GM20431 (cell line): ENCODE measurements around the gene GTF2IRD1.
"Not testable (repeated sequence)": the region's sequence is repeated elsewhere in the genome, so short reads cannot be mapped to it uniquely, and the experiment has no call there.

ENCODE experiments used
- in situ Hi-C: fragments of 300-500 bp; cut with MseI, MboI; formaldehyde crosslinking; loops from one replicate; pipeline ENCODE4 v1.15.0; 2020; ENCODE audit warnings: low sequenced_read_pairs; ENCODE audit not compliant: unreplicated experiment

GTF2IRD1 gene, protein sequence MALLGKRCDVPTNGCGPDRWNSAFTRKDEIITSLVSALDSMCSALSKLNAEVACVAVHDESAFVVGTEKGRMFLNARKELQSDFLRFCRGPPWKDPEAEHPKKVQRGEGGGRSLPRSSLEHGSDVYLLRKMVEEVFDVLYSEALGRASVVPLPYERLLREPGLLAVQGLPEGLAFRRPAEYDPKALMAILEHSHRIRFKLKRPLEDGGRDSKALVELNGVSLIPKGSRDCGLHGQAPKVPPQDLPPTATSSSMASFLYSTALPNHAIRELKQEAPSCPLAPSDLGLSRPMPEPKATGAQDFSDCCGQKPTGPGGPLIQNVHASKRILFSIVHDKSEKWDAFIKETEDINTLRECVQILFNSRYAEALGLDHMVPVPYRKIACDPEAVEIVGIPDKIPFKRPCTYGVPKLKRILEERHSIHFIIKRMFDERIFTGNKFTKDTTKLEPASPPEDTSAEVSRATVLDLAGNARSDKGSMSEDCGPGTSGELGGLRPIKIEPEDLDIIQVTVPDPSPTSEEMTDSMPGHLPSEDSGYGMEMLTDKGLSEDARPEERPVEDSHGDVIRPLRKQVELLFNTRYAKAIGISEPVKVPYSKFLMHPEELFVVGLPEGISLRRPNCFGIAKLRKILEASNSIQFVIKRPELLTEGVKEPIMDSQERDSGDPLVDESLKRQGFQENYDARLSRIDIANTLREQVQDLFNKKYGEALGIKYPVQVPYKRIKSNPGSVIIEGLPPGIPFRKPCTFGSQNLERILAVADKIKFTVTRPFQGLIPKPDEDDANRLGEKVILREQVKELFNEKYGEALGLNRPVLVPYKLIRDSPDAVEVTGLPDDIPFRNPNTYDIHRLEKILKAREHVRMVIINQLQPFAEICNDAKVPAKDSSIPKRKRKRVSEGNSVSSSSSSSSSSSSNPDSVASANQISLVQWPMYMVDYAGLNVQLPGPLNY

DNA sequence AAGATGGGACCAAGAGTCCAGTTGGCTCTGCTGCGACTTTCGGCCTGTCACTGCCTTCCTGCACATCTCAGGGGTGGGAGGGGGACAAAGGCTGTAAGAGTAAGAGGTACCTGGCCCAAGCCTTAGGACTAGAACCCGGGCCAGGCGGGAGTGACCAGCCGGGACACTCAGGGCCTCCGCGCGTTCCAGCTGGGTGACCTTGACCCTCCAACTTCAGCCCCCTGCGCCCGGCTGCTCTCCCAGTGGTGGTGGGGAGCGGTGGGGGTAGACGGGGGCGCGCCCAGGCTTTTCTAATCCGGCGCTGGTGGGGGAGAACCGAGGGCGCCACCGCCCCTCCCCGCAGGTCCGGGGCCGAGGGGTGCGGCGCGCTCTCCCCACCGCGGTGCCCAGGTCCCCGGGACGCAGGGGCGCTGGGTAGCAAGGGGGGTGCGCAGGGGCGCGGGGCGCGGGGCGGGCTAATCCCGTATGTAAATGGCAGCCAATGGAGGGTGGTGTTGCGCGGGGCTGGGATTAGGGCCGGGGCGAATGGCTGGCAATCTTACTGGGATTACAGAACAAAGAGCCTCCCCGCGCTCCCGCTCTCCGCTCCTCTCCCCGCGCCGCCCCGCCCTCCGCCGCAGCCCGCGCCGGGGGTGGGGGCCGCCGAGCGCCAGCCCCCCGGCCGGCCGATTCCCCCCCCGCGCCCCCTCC lies at the start of gene GTF2IRD1:
TSS of gene GTF2IRD1 (plus strand) at position 585 of the 690 bp plus-strand sequence. CDS start 54,175 bp downstream, outside the sequence.
- in situ Hi-C loops, result no loop called here

DNA sequence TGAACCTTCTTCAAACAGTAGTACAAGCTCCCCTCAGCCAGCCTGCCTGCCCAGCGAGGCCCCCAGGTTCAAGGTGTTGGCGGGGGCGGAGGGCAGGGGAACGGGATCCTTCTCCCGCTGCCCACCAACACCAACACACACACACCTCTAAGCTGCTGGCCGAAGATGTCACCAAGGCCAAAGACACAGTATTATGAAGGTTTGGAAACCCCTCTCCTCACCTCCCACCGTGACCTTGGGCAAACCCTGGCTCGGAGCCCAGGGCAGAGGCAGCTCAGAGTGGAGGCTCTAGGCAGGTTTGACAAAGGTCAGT lies 49.4 kb upstream of the GTF2IRD1 start:
- in situ Hi-C loops, result no loop called here

DNA sequence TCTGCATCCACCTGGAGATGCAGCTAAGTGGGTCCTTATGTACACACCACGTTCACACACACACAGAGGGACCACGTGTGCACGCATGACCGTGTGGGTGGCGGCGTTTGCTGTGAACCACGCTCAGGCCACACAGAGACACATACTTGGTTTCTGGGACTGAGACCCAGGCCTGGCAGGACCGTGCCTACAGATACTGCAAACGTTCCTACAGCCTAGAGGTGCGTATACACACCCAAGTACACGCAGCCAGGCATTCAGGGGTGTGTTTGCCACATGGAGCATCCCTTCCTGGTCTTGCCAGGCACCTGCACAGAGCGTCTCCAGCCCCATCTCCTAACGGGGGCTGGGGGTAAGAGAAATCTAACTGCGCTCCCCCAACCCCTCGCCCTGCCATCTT lies 49.0 kb upstream of the GTF2IRD1 start:
- in situ Hi-C loops, result no loop called here

DNA sequence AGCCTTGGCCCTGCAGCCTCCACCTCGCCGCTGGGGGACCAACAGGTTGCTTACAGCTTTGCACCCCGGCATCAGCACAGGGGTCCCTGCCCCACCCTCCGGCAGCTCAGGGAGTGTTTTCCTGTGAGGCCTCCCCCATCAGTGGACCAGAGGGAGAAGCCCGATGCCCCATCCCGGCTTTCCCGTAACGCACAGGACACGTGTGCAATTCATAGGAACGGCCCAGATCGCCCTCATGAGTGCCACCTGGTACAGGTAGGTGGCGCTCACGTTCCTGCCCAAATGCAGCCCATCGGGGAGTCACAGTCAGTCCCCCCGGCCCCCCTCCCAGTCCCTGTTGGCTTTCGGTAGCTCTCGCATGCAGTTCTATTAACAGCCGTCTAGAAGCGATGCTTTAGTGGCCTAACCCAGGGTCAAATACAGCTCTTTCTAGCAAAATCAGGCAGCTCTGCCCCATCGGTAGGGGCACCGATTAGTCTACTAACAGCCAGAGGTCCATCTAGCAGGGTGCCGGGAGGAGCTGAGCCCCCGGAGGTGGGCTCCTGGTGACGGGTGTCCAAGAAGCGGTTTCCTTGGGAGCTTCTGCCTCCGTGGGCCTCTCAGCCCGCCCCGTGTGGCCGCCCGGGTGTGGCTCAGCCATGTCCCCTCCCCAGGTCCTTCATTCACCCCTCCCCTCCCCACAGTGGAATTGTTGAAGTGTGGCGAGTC lies 48.4 kb upstream of the GTF2IRD1 start:
- in situ Hi-C loops, result no loop called here

DNA sequence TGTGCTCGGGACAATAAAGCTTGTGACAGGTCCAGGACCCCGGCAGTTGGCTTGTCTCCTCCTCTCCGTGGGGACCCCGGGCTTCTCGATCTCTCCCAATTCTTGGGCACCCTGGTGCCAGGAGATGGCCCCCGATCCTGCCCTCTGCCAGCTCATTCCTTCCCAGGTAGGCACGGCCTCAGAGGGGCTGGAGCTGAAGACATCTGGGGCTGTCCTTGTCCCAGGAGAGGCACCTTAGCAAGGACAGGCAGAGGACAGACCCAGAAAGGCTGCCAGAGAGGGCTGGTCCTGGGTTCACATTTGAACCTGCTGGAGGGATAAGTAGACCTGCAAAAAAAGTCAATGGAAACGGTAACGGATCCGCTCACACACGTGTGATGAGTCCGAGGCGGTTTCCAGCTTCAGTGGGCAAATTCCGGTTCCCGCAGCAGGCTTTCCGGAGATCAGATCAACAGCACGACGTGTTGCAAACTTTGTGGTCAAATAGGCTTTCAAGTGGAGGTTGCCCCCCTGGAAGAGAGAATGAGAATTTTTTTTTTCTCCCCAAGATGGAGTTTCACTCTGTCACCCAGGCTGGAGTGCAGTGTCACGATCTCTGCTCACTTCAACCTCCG lies 47.7 kb upstream of the GTF2IRD1 start:
- in situ Hi-C loops, result no loop called here

DNA sequence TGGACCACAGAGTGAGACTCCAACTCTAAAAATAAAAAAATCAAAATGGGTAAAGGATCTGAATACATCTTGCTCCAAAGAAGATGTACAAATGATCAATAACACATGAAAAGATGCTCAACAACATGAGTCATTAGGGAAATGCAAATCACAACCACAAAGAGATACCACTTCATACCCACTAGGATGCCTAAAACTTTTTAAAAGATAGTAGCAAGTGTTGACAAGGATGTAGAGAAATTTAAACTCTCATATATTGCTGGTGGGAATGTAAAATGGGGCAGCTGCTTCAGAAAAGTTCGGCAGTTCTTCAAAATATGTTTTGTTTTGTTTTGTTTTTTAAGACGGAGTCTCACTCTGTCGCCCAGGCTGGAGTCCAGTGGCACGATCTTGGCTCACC lies 45.7 kb upstream of the GTF2IRD1 start:
- in situ Hi-C loops, result no loop called here

DNA sequence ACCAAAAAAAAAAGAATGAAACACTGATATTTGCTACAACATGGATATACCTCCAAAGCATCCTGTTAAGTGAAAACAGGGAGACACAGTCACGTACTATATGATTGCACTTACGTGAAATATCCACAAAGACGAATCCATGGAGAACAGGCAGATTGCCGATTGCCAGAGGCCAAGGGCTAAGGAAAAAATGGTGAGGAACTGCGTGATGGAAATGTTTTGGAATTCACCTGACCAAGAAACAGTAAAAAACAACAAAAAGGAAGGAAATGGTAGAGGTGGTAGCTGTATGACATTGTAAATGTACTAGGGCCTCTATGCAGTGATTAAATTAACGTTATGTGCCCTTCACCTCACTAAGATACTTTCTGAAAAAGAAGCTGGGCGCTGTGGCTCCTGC lies 44.1 kb upstream of the GTF2IRD1 start:
- in situ Hi-C loops, result no loop called here

DNA sequence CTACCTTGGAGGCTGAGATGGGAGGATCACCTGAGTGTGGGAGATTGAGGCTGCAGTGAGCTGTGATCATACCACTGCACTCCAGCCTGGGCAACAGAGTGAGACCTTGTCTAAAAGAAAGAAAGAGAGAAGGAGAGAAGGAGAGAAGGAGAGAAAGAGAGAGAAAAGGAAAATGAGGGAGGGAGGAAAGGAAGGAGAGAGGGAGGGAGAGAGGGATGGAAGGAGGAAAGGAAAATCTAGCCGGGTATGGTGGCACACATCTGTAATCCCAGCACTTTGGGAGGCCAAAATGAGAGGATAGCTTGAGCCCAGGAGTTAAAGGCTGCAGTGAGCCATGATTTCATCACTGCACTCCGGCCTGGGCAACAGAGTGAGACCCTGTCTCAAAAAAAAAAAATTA lies 42.9 kb upstream of the GTF2IRD1 start:
- in situ Hi-C loops, result no loop called here

DNA sequence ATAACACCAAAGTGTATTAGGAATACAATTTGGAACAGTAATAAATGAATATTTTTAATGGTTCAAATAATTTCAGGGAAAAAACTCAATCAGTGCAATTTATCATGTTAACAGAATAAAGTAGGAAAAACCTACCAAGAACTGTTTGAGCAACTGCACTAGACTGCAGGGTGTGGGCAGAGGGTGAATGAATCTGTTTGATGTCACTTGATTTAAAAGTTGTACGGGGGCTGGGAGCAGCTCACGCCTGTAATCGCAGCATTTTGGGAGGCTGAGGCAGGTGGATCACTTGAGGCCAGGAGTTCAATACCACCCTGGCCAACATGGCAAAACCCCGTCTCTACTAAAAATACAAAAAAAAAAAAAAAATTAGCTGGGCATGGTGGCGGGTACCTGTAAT lies 42.1 kb upstream of the GTF2IRD1 start:
- in situ Hi-C loops, result not testable (repeated sequence)

DNA sequence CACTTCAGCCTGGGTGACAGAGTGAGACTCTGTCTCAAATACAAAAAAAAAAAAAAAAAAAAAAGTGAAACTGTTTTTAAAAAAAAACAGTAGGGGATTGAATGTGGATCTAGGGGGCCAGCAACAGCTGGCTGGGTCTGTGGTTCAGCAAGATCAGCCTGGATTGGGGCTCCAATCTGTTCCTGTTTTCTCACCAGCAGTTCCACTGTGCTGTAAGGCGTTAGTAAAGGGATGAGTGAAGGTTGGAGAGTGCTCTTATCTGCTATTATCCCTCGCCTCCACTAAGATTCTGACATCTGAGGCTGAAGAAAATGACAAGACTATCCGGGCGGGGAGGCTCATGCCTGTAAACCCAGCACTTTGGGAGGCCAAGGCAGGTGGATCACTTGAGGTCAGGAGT lies 41.6 kb upstream of the GTF2IRD1 start:
- in situ Hi-C loops, result no loop called here

DNA sequence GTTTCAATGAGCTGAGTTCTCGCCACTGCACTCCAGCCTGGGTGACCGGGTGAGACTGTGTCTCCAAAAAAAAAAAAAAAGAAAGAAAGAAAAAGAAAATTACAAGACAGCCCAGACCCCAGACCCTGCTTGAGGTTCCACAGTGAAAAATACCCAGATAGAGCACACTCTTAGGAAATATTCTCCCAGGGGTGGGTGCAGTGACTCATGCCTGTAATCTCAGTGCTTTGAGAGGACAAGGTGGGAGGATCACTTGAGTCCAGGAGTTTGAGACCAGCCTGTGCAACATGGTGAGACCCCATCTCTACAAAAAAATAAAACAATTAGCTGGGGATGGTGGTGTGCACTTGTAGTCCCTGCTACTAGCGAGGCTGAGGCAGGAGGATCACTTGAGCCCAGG lies 41.1 kb upstream of the GTF2IRD1 start:
- in situ Hi-C loops, result no loop called here

DNA sequence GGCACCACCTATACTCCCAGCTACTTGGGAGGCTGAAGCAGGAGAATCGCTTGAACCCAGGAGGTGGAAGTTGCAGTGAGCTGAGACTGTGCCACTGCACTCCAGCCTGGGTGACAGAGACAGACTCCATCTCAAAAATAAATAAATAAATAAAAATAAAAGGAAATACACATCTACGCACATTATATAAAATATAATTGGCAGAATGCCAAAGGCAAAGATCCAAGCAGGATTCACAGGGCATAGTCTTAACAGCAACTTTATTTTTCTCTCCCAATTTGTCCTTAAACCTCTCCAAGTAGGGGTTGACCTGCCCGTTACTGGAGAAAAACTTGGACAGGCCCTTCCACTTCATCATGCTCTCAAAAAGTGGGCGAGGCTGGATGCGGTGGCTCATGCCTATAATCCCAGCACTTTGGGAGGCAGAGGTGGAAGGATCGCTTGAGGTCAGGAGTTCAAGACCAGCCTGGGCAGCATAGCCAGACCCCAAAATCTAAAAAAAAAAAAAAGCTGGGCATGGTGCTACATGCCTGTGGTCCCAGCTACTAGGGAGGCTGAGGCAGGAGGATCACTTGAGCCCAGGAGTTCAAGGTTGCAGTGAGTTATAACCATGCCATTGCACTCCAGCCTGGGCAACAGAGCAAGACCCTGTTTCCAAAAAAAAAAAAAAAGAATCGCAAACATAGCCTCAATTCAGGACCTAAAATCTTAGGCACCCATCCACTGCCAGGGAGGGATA lies 38.9 kb upstream of the GTF2IRD1 start:
- in situ Hi-C loops, result not testable (repeated sequence)

DNA sequence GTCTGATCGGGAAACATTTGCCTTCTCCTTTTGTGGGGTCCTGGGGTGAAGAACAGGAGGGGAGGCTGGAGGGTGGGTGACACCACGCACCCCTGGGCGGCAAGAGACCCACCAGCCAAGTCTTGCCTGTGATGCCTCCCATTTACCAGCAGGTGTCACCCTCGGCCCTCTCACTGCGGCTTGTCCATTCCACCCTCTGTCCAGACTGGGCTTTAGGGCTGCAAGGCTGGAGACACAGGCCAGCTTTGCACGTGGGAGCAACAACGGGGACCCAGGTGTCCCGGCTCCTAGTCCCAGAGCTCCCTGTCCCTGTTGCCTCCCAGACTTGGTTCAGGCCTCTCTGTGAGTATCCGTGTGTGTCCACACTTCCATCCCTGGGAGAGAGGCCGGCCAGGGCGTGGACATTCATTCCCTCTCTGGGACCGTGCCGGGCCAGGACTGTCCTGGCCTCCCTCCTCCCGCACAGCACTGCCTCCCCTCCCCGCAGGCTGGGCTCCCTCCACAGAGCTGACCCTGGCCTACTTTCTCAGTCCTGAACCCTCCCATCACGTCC lies 36.2 kb upstream of the GTF2IRD1 start:
- in situ Hi-C loops, result no loop called here

DNA sequence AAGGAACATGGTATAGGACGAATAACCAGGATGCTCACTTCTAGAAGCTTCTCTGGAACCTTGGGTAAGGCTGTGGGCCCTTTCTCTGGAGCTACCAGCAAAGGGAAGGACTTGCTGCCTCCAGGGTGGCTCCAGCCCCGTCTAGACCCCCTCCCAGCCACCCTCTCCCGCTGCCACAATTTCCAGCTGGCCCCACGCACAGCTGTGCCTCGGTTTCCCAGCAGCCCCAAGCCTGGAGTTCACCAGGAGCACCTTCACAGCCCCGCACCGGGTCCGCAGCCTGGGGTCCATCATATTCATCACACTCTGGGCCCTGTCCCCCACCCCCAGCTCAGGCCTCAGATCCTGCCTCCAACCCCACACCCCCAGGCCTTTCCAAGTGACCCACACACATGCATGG lies 35.6 kb upstream of the GTF2IRD1 start:
- in situ Hi-C loops, result no loop called here

DNA sequence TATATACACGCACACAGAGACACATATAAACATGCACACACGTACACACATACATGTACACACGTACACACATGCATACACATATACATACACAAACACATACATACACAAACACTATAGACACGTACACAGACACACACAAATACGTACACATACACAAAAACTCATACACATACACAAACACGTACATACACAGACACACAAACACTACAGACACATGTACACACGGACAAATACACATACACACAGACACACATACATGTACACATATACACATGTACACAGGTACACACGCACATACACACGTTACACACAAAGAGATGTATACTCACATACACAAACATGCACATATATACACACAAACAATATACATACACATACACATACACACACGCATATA lies 35.2 kb upstream of the GTF2IRD1 start:
- in situ Hi-C loops, result no loop called here

DNA sequence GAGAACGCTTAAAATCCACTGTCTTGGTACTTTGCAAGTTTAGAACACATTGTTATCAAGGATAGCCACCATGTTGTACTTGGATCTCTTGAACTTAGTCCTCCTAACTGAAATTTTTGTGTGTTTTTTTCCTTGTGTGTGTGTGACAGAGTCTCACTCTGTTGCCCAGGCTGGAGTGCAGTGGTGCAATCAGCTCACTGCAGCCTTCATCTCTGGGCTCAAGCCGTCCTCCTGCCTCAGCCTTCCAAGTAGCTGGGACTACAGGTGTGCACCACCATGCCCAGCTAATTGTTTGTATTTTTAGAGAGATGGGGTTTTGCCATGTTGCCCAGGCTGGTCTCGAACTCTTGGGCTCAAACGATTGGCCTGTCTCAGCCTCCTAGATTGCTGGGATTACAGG lies 34.5 kb upstream of the GTF2IRD1 start:
- in situ Hi-C loops, result not testable (repeated sequence)

DNA sequence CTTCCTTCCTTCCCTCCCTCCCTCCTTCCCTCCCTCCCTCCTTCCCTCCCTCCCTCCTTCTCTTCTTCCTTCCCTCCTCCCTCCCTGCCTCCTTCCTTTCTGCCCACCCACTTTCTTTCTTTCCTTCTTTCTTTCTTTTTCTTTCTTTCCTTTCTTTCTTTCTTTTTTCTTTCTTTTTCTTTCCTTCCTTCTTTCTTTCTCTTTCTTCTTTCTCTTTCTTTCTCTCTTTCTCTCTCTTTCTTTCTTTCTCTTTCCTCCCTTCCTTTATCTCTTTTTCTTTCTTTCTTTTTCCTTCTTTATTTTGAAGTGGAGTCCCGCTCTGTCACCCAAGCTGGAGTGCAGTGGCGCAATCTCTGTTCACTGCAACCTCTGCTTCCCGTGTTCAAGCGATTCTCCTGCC lies 33.7 kb upstream of the GTF2IRD1 start:
- in situ Hi-C loops, result no loop called here

DNA sequence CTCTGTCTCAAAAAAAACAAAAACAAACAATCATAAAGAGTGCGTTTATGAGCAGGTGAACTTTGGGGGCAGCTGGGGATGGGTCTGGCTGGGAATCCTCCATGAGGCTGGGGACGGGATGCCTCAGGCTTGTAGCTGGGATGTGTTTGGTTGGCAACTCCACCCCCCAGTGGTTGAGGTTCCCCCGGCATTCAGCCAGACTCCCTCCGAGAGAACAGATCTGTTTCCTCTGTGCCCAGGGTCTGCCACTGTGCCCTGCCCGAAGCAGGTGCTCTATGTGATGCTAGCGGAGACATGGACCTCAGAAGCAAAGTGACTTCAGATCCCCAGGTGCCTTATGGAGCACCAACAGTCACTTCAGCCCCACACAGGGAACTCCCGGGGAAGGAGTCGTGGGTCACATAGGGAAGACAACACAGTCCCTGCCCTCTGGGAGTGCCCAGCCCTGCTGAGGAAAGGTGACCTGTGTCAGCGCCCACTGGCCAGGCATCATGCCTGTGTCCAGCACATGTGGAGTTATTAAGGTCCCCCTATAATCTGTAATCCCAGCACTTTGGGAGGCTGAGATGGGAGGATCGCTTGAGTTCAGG lies 29.3 kb upstream of the GTF2IRD1 start:
- in situ Hi-C loops, result no loop called here
